ENCODE results near the gene LIMS2. TPM values are rescaled to one million over a fixed set of nuclear protein-coding genes. Genes with fewer than 3 reads are reported as not detected.
A peak's percentile ranks its signal among the peaks of the same experiment; 100 is the strongest.

LIMS2 gene
- total and polyA plus RNA-seq, 2 experiments from 2014 or later, result 1.6 to 3.5 TPM

- no peak for TF ChIP-seq CREB1 (CRISPR knock-in tag; IDR thresholded peaks at IDR 0.05; ENCODE audit: low read depth)
- H3K4me1 Mint-ChIP-seq, result peaks cover 7% of the 10 kb centered on the region; the same call in 1 of the 3 replicates
Observed at GRCh38 chr2:127633556-127634065, 41.7 kb downstream of the LIMS2 start.

DNA sequence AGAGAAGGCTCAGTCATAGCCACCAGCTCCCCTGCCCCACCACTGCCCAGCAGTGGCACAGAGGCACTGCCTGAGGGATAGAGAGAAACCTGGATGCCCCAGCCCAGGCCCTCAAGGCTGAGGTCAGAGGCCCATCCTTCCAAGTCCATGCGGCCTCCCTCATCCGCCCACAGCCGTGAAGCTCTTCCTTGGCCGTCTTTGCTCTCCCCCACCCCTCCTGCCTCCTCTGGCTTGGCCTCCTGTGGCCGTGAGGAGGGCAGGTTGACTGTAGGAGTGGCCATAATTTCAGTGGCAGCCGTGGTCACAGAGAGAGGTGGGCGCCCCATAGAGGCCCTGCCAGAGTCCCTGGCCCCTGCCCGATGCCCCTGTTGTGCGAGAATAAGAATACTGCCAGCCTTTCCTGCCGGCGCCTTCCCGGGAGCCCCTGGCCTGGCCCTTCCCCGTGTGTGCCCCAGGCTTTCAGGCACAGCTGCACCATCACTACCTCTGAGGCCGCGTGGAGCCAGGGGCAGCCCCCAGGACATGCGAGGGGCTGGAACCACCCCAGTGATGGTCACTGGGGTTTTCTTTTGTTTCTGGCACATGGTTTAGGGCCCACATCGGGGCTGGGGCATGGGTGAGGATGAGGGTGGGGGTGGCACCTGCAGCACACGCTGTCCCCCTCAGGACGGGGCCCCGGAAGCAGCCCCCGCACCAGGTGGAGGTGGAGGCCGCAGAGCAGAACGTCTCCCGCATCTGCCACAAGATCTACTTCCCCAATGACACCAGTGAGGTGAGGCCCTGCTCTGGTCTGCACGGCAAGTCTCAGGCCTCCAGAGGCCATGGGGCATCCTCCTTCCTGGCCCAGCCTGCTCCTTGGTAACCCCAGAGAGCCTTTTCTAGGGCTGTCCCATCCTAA is 42.5 kb downstream of the LIMS2 start:
- no peak overlapping the region for H3K27ac ChIP-seq (ENCODE audit: low read depth)
- no peaks in the 10 kb centered on the region for H3K9me2 ChIP-seq (ENCODE audit: insufficient read depth)
- Mint-ChIP-seq H3K27ac (no peak overlapping the region), H3K4me3 (no peak overlapping the region), H3K9me3 (no peaks in the 10 kb centered on the region), H3K27me3 (ENCODE audit: insufficient read depth, low read depth, poor library complexity) (peaks cover 1% of the 10 kb centered on the region), H3K36me3 (ENCODE audit: low read depth) (no peaks in the 10 kb centered on the region), H3K4me1 (peaks cover 3% of the 10 kb centered on the region; the same call in 1 of the 3 replicates)
- no peaks in the 10 kb centered on the region for H3F3A ChIP-seq (replicated peaks; ENCODE audit: low read depth)
- H2AFZ ChIP-seq, result no peak overlapping the region
- no peaks in the 10 kb centered on the region for H3K79me2 ChIP-seq (replicated peaks; ENCODE audit: insufficient read depth)
- no peak overlapping the region for H3K4me3 ChIP-seq
- TF ChIP-seq EZH2 (IDR thresholded peaks at IDR 0.05; ENCODE audit: low read depth, unreplicated experiment) (no peak), CREB1 (CRISPR knock-in tag; IDR thresholded peaks at IDR 0.05; ENCODE audit: low read depth) (no peak), CTCF (conservative IDR thresholded peaks at IDR 0.05; ENCODE audit: low read depth in 2 of 2) (no peak), ETS1 (IDR thresholded peaks at IDR 0.05) (no peak), NANOG (IDR thresholded peaks at IDR 0.05; ENCODE audit: borderline replicate concordance) (no peak), EZH2phosphoT487 (IDR thresholded peaks at IDR 0.05; ENCODE audit: unreplicated experiment) (no peak)
- H3K27me3 ChIP-seq (ENCODE audit: insufficient read depth), result no peaks in the 10 kb centered on the region
- DNase-seq (ENCODE audit: low spot score), result no peak
- H3K4me1 ChIP-seq (ENCODE audit: insufficient read depth), result peaks cover 8% of the 10 kb centered on the region; the same call in 1 of the 2 replicates
- H4K20me1 ChIP-seq (replicated peaks; ENCODE audit: insufficient read depth), result no peaks in the 10 kb centered on the region
- no peak for ATAC-seq
- no peak overlapping the region for H3K4me2 ChIP-seq
- no peaks in the 10 kb centered on the region for H3K36me3 ChIP-seq (ENCODE audit: insufficient read depth)

More at GRCh38 chr2:127633556-127634065, 41.7 kb downstream of the LIMS2 start:
- no peak overlapping the region for H3K27ac ChIP-seq (ENCODE audit: low read depth)
- Mint-ChIP-seq H3K9me3 (no peaks in the 10 kb centered on the region), H3K36me3 (ENCODE audit: low read depth) (no peaks in the 10 kb centered on the region), H3K4me3 (no peak overlapping the region), H3K27ac (no peak overlapping the region; the same call in 1 of the 2 replicates), H3K27me3 (ENCODE audit: insufficient read depth, low read depth, poor library complexity) (peaks cover 1% of the 10 kb centered on the region)
- H3K9me2 ChIP-seq (ENCODE audit: insufficient read depth), result no peaks in the 10 kb centered on the region
- H3F3A ChIP-seq (replicated peaks; ENCODE audit: low read depth), result no peaks in the 10 kb centered on the region
- H3K4me3 ChIP-seq, result no peak overlapping the region
- H3K27me3 ChIP-seq (ENCODE audit: insufficient read depth), result no peaks in the 10 kb centered on the region
- H2AFZ ChIP-seq, result 0 out of 2 replicates have a peak overlapping the region, but pooled peaks have one; percentile 7
- H3K4me2 ChIP-seq, result no peak overlapping the region
- H3K79me2 ChIP-seq (replicated peaks; ENCODE audit: insufficient read depth), result no peaks in the 10 kb centered on the region
- no peaks in the 10 kb centered on the region for H4K20me1 ChIP-seq (replicated peaks; ENCODE audit: insufficient read depth)
- DNase-seq (ENCODE audit: low spot score) (no peak), ATAC-seq (no peak)
- H3K4me1 ChIP-seq (ENCODE audit: insufficient read depth), result peaks cover 10% of the 10 kb centered on the region; the same call in 1 of the 2 replicates
- H3K36me3 ChIP-seq (ENCODE audit: insufficient read depth), result no peaks in the 10 kb centered on the region
